Neuronal stem cell (in vitro differentiated cells): ENCODE results near the gene NMT1.

Source experiments
- DNase-seq: peaks from one replicate; pipeline ENCODE4 v3.0.0-alpha.2; 2013; ENCODE audit warnings: low spot score
- H2AFZ ChIP-seq: one replicate; pipeline ENCODE4 v1.6.1; 2013; ENCODE audit warnings: mild to moderate bottlenecking, low read length, inconsistent platforms
- H2AK5ac ChIP-seq: 2 replicates; pipeline ENCODE4 v1.6.1; 2013; ENCODE audit warnings: low read depth, mild to moderate bottlenecking, inconsistent platforms, low read length, moderate library complexity, mixed read lengths
- H2BK120ac ChIP-seq: 2 replicates; pipeline ENCODE4 v1.6.1; 2013; ENCODE audit warnings: low read depth, mild to moderate bottlenecking, inconsistent platforms, low read length, moderate library complexity, mixed read lengths
- H2BK12ac ChIP-seq: one replicate; pipeline ENCODE4 v1.6.1; 2013; ENCODE audit warnings: low read length, inconsistent platforms
- H2BK15ac ChIP-seq: 2 replicates; pipeline ENCODE4 v1.6.1; 2013; ENCODE audit warnings: mild to moderate bottlenecking, low read length, inconsistent platforms, mixed read lengths
- H2BK5ac ChIP-seq: one replicate; pipeline ENCODE4 v1.6.1; 2013; ENCODE audit warnings: inconsistent platforms, mild to moderate bottlenecking, low read length, moderate library complexity
- H3K14ac ChIP-seq: one replicate; pipeline ENCODE4 v1.6.1; 2013; ENCODE audit warnings: low read length, inconsistent platforms
- H3K18ac ChIP-seq: 2 replicates; pipeline ENCODE4 v1.6.1; 2013; ENCODE audit warnings: low read length, inconsistent platforms
- H3K23ac ChIP-seq: 2 replicates; pipeline ENCODE4 v1.6.1; 2013; ENCODE audit warnings: low read depth, mild to moderate bottlenecking, mixed read lengths, low read length, inconsistent platforms; ENCODE audit not compliant: poor library complexity
- H3K27ac ChIP-seq: replicated peaks from 3 replicates; pipeline ENCODE4 v1.5.1; 2013; ENCODE audit warnings: low read length, inconsistent platforms
- H3K27me3 ChIP-seq, 3 experiments: 2 replicates each; pipeline ENCODE4 v1.6.1; 2013; ENCODE audit warnings: low read length in 3 of 3, mild to moderate bottlenecking in 2 of 3, inconsistent platforms in 1 of 3, low read depth in 1 of 3, mixed read lengths in 1 of 3, moderate library complexity in 1 of 3; ENCODE audit not compliant: control insufficient read depth in 3 of 3, insufficient read depth in 3 of 3
- H3K36me3 ChIP-seq, 2 donors: replicated peaks in 1 of 2; 2 replicates each; pipeline ENCODE4 v1.6.1; 2013; ENCODE audit warnings: low read length in 2 of 2; ENCODE audit not compliant: control insufficient read depth in 2 of 2, insufficient read depth in 2 of 2
- H3K4ac ChIP-seq: 2 replicates; pipeline ENCODE4 v1.6.1; 2013; ENCODE audit warnings: inconsistent platforms, mild to moderate bottlenecking, low read length, moderate library complexity
- H3K4me1 ChIP-seq, 2 donors: 1 replicate in 1 of 2; 2 replicates in 1 of 2; pipeline ENCODE4 v1.6.1; 2013; ENCODE audit warnings: low read length in 2 of 2, low read depth in 1 of 2; ENCODE audit not compliant: control insufficient read depth in 2 of 2, insufficient read depth in 1 of 2
- H3K4me2 ChIP-seq: one replicate; pipeline ENCODE4 v1.6.1; 2013; ENCODE audit warnings: mild to moderate bottlenecking, low read length, inconsistent platforms; ENCODE audit not compliant: insufficient read depth, poor library complexity, severe bottlenecking
- H3K4me3 ChIP-seq, 2 donors: 2 replicates each; pipeline ENCODE4 v1.5.1; 2013; ENCODE audit warnings: low read length in 2 of 2, mild to moderate bottlenecking in 2 of 2, inconsistent platforms in 1 of 2, moderate library complexity in 1 of 2
- H3K79me1 ChIP-seq: one replicate; pipeline ENCODE4 v1.6.1; 2013; ENCODE audit warnings: low read depth, mild to moderate bottlenecking, inconsistent platforms, low read length, moderate library complexity
- H3K9ac ChIP-seq: one replicate; pipeline ENCODE4 v1.6.1; 2013; ENCODE audit warnings: mild to moderate bottlenecking, low read depth, low read length, inconsistent platforms; ENCODE audit not compliant: poor library complexity
- H3K9me3 ChIP-seq, 2 donors: replicated peaks in 1 of 2; 2 replicates each; pipeline versions ENCODE3 to v1.6.1; 2013; ENCODE audit warnings: low read length in 2 of 2, mild to moderate bottlenecking in 2 of 2, inconsistent platforms in 1 of 2, low read depth in 1 of 2, mixed read lengths in 1 of 2, moderate library complexity in 1 of 2; ENCODE audit not compliant: control insufficient read depth in 2 of 2, insufficient read depth in 1 of 2
- H4K8ac ChIP-seq: one replicate; pipeline ENCODE4 v1.6.1; 2013; ENCODE audit warnings: low read depth, mild to moderate bottlenecking, inconsistent platforms, low read length, moderate library complexity
- H4K91ac ChIP-seq: one replicate; pipeline ENCODE4 v1.6.1; 2013; ENCODE audit warnings: low read length, low read depth, mild to moderate bottlenecking, inconsistent platforms; ENCODE audit not compliant: poor library complexity
- WGBS, 2 donors: extraction: QIAGEN DNeasy Blood & Tissue Kit; methylation state at CpG; one replicate each; pipeline ENCODE4 v1.1.7; 2013; ENCODE audit warnings: missing lambda C conversion rate in 2 of 2, mixed read lengths in 1 of 2; ENCODE audit not compliant: insufficient read length in 2 of 2, insufficient replicate concordance in 1 of 2; ENCODE audit errors: extremely low coverage in 2 of 2; 5-methylcytosine and 5-hydroxymethylcytosine counted together

Gene NMT1

GRCh38 chr17:45132572-45133463 is 71.7 kb downstream of the NMT1 start:
- no CpG with 5 or more reads among the region's 71 CpGs for WGBS, 2 donors
- Histone ChIP-seq H2BK15ac (no peak overlapping the region), H3K4me2 (peak overlapping the region; percentile 99), H3K23ac (peak overlapping the region; percentile 92), H4K91ac (no peak overlapping the region), H3K27ac (peak overlapping the region; percentile 35), H2AK5ac (peak overlapping the region; percentile 79), H3K9me3 (no peaks in the 10 kb centered on the region), H3K27me3 (no peaks in the 10 kb centered on the region), H3K18ac (peak overlapping the region; percentile 98), H2AFZ (peak overlapping the region; percentile 93), H2BK120ac (no peak overlapping the region), H2BK12ac (peak overlapping the region; percentile 89), H3K9ac (peak overlapping the region; percentile 93), H4K8ac (no peak overlapping the region), H3K4me3 (peak overlapping the region; percentile 55 to 80), H3K79me1 (peaks cover 3% of the 10 kb centered on the region), H3K4ac (no peak overlapping the region), H3K36me3 (no peaks in the 10 kb centered on the region), H2BK5ac (peak overlapping the region; percentile 60), H3K14ac (peak overlapping the region; percentile 97), H3K4me1 (peaks cover 20 to 34% of the 10 kb centered on the region in 2 donors)
- peak; percentile 75 for DNase-seq

- Histone ChIP-seq H3K4me1 (peaks cover 10 to 30% of the 10 kb centered on the region in 2 donors), H3K4me2 (peak within 1 kb of the TSS; percentile 92), H4K8ac (no peak within 1 kb of the TSS), H3K4me3 (peak within 1 kb of the TSS; percentile 47 to 78), H4K91ac (no peak within 1 kb of the TSS), H3K23ac (peak within 1 kb of the TSS; percentile 80), H2AK5ac (peak within 1 kb of the TSS; percentile 54), H3K79me1 (peaks cover 3% of the 10 kb centered on the region), H2BK120ac (peak within 1 kb of the TSS; percentile 26), H3K27ac (no peak within 1 kb of the TSS), H3K9me3 (no peaks in the 10 kb centered on the region), H2BK15ac (peak within 1 kb of the TSS; percentile 15), H3K27me3 (no peaks in the 10 kb centered on the region), H2AFZ (peak within 1 kb of the TSS; percentile 82), H3K14ac (peak within 1 kb of the TSS; percentile 56), H3K9ac (peak within 1 kb of the TSS; percentile 74), H3K18ac (peak within 1 kb of the TSS; percentile 94), H2BK12ac (no peak within 1 kb of the TSS), H3K4ac (no peak within 1 kb of the TSS), H3K36me3 (no peaks in the 10 kb centered on the region), H2BK5ac (no peak within 1 kb of the TSS)
- WGBS, 2 donors, result no CpG with 5 or more reads among the region's 40 CpGs
- DNase-seq, result peak; percentile 99
These were observed 74.3 kb downstream of the NMT1 start, which contains the start of gene ACBD4 for GRCh38 chr17:45135192-45135977. Gene ACBD4 (plus strand): TSS chr17:45135687. CDS start chr17:45136145, 458 bp downstream.

GRCh38 chr17:45135978-45136791 is 75.1 kb downstream of the NMT1 start:
- peak overlapping the region; percentile 15 for H2BK15ac ChIP-seq
- peak overlapping the region; percentile 74 for H3K9ac ChIP-seq
- no peak overlapping the region for H2BK5ac ChIP-seq
- H3K27me3 ChIP-seq, result no peaks in the 10 kb centered on the region
- H3K18ac ChIP-seq, result peak overlapping the region; percentile 94
- no peak overlapping the region for H3K27ac ChIP-seq
- H2BK120ac ChIP-seq, result peak overlapping the region; percentile 26
- no peaks in the 10 kb centered on the region for H3K36me3 ChIP-seq
- H3K4me3 ChIP-seq, result peak overlapping the region; percentile 47 to 78
- peak overlapping the region; percentile 80 for H3K23ac ChIP-seq
- peak overlapping the region; percentile 92 for H3K4me2 ChIP-seq
- no peak overlapping the region for H4K91ac ChIP-seq
- H2BK12ac ChIP-seq, result no peak overlapping the region
- H3K9me3 ChIP-seq, result no peaks in the 10 kb centered on the region
- H2AFZ ChIP-seq, result peak overlapping the region; percentile 82
- no peak overlapping the region for H3K4ac ChIP-seq
- H3K4me1 ChIP-seq, result peaks cover 10 to 26% of the 10 kb centered on the region in 2 donors
- peak overlapping the region; percentile 54 for H2AK5ac ChIP-seq
- H3K79me1 ChIP-seq, result peaks cover 3% of the 10 kb centered on the region
- no peak overlapping the region for H4K8ac ChIP-seq
- WGBS, 2 donors, result no CpG with 5 or more reads among the region's 21 CpGs
- no peak for DNase-seq
- H3K14ac ChIP-seq, result peak overlapping the region; percentile 56
